HG03159 (cell line): ENCODE results near the gene RPUSD1.
"Not testable (repeated sequence)": the region's sequence is repeated elsewhere in the genome, so short reads cannot be mapped to it uniquely, and the experiment has no call there.

ENCODE experiments used
- ATAC-seq: cut with Tn5 transposase; IDR thresholded peaks from one replicate; pipeline ENCODE4 v1.9.1; 2021; ENCODE audit warnings: mild to moderate bottlenecking, moderate library complexity; ENCODE audit not compliant: unreplicated experiment

Gene RPUSD1

DNA sequence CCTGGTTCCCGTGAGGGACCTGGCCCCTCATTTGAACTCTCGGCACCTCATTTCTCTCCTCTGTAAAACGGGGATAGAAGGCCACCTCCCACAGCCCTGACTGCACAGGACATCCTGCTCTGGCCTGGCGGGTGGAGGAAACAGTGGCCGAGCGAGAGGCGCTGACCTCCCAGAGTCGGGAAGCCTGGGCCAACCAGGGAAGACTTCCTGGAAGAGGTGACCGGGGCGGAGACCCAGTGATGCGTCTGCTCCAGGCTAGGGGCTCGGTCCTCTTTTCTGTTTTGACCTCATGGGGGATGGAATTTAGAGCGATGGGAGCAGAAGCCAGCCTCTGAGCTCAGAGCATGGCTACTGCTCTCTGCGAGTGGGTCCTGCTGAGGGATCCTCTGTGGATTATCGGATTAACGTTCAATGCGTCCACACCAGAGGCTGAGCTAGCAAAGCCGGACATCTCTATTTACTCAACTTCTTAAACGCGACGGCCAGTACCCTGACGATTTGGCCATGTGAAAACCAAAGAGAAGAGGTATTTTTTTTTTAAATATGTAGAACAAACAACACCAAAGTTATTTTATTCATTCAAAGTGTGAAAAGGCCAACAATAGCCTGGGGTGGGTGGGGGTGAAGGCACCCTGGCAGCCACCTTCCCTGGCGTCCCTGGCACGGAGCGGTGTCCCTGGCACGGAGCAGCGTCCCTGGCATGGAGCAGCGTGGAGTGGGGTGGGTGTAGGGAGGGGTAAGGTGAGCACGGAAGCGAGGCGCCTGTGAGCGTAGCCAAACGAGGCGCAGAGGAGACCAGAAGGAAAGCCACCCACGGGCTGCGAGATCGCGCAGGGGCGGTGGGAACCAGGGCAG lies 36.8 kb downstream of the RPUSD1 start:
- no peak for ATAC-seq

DNA sequence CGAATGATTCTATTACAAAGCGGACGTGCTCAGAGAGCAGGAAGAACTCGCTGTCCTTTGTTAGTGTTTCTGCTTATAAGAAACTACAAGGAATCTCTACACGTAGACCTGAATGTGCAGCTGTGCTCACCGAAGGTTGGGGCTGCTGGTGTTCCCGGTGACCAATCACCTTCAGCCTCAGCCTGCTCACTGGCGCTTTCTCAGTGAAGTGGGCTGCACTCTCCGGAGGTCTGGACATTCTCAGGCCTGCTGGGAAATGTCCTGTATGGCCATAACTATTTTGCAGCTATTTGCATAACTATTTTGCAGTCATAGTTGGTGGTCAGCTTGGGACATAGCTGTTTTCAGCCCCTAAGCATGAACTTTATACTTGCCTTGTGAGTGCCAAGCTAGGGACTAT lies 37.7 kb downstream of the RPUSD1 start:
- ATAC-seq: no peak

DNA sequence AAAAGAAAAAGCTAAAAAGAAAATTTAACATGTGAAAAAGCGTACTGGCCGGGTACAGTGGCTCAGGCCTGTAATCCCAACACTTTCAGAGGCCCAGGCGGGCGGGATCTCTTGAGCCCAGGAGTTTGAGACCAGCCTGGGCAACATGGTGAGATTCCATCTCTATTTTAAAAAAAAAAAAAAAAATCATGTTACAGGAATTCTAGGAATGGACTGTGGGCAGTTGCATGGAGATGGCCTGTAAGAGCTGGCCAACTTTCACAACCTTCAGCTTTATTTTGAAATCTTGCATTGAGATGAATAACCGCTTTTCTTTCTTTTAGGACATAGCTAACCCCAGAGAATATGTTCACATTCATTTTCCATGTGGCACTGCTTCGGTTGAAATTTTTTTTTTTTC lies 39.2 kb downstream of the RPUSD1 start:
- ATAC-seq: no peak

DNA sequence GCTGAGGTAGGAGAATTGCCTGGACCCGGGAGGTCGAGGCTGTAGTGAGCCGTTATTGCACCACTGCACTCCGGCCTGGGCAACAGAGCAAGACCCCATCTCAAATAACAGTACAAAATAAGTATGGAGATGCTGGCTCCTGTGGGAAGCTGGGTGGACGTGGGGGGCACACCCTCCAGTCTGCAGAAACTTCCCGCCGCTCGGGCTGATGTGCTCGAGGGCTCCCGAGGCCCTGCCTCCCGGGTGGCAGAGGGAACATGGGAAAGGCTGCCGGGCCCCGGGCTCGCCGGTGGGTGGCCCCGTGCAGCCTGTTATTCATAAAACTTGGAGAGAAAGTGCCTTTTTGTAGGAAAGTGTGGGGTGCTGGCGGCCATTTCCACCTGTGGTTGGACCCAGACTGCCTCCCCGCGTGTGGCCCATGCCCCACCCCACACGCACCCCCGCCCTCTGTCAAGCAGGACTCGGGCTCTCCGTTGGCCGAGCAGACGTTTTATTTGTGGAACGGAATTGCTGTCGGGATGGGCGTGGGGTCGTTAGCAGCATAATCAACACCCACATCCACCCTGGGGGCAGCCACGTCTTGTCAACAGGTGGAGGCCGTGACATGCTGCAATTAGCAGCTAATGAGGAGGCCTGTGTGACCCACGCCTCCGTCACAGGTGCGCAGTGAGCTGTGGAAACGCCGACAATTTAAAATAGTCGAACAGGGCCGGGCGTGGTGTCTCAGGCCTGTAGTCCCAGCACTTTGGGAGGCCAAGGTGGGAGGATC lies 40.0 kb downstream of the RPUSD1 start:
- no peak for ATAC-seq

DNA sequence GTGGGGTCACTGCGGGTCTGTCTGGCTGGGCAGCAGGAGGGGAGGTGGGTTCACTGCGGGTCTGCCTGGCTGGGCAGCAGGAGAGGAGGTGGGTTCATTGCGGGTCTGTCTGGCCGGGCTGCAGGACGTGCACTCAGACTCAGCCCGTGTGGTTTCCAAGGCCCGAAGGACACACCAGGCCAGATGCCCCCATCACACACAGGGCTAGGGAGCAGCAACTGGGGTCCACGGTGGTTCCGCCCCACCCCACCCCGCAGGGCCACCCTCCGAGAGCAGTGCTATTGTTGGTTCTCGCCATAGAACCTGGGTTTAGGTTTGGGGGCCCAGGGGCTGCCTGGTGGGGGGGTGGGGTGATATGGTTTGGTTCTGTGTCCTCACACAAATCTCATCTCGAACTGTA lies 41.5 kb downstream of the RPUSD1 start:
- ATAC-seq: no peak

DNA sequence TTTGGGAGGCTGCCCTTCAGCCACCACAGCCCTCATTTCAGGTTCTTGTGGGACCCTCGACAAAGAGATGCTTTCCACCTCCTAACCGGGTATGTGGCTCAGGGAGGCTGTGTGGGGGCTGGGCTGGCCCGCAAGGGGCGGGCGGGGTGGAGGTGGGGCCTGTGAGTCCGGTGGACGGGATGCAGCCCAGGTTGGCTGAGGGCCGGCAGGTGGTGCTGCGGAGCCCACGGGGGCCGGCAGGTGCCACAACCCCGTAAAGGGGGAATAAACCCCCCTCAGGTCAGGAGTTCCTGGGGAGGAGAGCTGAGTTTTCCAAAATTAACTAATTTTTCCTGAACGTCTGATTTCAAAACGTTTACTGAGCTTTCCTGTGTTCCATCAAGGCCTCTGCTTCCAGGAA lies 42.4 kb downstream of the RPUSD1 start:
- no peak for ATAC-seq

DNA sequence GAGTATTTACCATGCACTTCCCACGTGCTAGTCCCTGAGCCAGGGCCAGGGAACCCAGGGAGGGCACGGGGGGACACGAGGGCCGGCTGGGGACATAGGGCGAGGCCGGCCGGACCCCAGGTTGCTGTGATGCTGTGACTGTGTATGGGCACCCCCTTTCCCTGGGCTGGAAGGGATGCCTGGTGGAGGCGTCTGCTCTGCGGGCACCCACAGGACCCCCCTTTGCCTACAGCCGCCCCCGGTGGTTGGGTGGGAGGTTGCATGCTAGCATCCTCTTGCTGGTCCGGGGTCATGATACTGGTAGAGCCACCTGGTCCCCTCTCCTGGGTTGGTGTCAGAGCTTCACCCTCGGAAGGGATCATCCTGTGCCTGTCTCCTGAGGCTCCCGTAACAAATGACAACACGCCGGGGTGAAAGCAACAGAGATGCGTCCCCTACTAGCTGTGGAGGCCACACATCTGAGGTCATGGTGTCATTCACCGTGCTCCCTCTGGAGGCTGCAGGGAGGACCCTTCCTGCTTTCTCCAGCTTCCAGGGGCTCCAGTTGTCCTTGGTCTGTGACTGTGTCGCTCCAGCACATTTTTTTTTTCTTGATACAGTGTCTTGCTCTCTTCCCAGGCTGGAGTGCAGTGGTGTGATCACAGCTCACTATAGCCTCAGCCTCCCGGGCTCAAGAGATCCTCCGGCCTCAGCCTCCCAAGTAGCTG lies 44.2 kb downstream of the RPUSD1 start:
- no peak for ATAC-seq

DNA sequence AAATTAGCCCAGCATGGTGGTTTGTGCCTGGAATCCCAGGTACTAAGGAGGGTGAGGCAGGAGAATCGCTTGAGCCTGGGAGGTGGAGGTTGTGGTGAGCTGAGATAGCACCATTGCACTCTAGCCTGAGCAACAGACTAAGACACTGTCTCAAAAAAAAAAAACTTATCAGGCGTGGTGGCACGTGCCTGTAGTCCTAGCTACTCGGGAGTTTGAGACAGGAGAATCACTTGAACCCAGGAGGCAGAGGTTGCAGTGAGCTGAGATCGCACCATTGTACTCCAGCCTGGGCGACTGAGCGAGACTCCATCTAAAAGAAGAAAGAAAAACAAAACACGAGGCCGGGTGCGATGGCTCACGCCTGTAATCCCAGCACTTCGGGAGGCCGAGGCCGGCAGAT lies 45.3 kb downstream of the RPUSD1 start:
- ATAC-seq: not testable (repeated sequence)

DNA sequence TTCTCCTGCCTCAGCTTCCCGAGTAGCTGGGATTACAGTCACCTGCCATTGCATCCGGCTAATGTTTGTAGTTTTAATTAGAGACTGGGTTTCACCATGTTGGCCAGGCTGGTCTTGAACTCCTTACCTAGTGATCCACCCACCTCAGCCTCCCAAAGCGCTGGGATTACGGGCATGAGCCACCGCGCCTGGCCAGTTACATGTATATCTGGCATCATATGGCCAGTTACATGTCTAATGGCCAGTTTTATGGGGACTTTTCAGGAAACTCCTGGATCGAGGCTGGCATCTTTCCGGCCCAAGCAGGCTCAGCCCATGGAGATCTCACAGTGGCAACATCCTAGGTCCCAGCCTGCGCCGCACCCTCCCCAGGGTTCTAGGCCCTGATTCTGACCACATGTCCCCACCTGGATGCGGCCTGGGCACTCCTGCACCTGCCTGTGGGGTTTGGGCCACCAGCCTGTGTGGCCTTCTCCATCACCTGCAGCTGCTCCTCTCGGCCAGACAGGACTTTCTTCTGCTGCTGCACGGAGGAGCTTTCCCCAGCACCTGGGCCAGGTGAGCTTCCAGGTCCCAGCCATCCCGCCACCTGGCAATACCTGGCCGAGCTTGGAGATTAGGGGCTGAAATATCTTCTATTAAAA lies 46.1 kb downstream of the RPUSD1 start:
- ATAC-seq: no peak

DNA sequence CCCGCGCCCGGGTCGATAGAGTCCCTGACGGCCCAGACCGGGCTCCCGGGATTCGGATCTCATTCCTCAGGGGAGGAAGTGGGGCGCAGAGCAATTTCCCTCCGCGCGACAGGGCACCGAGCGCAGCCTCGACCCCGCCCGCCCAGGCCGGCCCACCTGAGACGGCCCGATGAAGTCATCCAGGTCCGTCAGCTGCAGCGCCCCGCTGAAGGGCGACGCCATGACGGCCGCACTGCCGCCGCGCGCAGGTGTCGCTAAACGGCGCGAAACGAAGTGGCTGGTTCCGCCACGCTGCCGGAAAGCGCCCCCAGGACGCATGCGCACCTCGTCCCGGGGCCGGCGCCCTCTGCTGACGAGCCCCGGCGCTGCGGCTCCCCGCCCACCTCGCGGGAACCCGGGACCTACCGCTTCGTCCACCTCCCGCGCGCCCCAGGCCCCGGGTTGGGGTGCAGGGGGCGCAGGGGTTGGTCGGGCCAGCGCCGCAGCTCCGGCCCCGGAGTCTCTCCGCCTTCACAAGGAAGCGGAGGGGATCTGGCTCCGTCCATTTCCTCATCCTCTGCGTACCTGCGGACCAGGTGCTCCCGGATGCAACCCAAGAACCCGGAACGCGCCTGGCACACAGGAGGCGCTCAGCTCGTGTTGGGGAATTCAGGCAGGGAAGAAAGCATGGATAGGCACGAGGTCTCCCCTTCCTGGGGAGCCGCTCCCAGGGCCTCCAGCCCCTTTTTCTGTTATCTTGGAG lies 47.2 kb downstream of the RPUSD1 start, which contains the start of gene CIAO3:
TSS of gene CIAO3 (minus strand) at position 234 of the 742 bp plus-strand sequence. CDS start at position 222, 12 bp downstream.
- peak; percentile 86 for ATAC-seq

DNA sequence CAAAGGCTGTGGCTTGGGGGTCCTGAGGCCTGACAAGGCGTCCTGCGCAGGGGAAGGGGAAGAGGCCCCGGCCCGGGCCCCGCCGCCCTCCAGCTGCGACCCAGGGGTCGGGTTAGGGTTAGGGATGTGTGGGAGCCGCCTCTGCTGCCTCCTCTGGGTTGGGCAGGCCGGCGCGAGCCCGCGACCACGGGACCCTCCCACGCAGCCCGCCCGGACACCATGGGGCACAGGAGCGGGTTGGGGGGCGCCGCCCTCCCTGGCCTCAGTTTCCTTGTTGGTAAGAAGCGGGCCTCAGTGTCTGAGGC lies 47.8 kb downstream of the RPUSD1 start:
- peak; percentile 20 for ATAC-seq

DNA sequence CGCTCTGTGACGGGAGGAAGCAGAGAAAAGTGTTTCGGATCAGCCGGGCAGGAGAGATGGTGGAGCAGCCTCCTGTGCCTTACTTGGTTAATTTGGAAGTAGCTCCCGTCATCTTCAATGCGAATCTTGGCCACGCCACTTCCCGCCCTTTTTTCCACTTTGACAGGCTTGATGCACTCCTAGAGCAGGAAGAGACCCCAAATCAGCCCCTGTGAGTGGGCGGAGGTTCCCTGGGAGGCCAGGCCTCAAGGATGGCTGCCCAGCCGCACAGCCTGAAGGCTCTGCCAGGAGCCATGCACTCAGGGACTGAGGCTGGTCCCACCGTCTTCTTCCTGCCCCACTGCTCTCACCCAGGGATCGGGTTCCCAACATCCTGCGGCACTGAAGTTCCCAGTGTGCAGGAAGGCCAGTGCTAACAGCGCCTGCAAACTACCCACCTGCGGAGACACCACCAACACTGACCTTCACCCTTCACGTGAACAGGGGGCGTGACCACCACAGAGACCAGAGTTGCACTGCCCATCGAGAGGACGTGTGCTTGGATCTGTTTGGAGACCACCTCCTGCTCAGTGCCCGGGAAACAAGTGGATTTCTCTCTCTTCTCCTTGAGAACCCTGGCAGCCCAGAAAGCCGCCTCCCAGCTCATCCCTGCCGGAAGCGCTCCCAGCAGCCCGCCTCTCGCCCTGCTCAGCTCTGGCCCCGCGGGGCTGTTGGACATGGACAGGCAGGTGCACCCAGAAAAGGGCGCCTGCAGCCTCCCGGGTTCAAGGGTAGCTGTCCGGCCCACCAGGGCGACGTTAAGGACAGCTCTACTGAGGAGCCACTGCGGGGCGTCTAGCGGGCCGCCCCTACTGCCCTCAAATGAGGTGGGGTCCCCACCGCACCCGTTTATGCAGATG lies 48.4 kb downstream of the RPUSD1 start:
- no peak for ATAC-seq

DNA sequence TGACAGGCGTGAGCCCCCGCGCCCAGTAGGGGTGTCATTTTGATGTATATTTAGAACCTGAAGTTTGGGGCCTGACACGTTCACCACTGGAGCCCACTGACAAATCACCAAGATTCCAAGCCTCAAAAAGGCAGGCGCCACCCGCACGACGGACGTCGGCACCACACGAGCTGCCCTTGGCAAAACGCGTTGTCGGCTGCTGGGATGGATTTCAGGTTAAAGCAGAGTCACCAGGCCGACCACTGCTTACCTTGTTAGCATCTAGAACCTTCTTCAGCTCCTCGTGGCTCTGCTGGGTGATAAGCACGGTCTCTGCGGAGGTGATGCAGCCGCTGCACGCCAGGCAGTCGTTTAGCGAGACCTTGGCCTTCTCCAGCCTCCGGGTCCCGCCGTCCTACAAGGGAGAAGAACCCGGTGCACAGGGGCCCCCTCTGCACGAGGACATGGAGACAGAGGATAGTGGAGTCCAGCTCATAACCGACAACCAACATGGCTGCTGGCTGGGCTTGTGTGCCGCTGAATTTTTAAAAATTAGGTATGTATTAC lies 51.2 kb downstream of the RPUSD1 start:
- ATAC-seq: no peak

DNA sequence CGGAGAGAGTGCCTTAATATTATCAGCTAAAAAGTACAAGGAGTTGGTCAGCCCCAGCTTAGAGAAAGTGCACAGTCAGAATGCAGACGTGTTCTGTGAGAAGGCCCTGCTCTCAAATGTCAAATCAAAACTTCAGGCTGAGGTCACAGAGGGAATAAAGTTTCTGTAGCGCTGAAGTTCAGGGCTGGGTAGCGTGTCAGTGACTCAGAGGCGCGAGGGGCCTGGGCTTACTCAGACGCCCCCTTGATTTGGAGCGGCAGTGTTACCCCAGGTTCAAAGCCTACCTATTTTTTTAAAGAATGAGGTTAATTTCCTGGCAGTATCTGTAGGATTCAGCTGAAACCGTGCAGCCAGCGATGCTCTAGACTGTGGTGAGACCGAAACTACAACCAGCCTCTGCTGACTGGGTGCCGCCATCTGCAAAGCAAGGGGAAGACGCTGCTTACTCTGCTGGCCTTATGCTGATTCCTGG lies 52.2 kb downstream of the RPUSD1 start:
- ATAC-seq: no peak

DNA sequence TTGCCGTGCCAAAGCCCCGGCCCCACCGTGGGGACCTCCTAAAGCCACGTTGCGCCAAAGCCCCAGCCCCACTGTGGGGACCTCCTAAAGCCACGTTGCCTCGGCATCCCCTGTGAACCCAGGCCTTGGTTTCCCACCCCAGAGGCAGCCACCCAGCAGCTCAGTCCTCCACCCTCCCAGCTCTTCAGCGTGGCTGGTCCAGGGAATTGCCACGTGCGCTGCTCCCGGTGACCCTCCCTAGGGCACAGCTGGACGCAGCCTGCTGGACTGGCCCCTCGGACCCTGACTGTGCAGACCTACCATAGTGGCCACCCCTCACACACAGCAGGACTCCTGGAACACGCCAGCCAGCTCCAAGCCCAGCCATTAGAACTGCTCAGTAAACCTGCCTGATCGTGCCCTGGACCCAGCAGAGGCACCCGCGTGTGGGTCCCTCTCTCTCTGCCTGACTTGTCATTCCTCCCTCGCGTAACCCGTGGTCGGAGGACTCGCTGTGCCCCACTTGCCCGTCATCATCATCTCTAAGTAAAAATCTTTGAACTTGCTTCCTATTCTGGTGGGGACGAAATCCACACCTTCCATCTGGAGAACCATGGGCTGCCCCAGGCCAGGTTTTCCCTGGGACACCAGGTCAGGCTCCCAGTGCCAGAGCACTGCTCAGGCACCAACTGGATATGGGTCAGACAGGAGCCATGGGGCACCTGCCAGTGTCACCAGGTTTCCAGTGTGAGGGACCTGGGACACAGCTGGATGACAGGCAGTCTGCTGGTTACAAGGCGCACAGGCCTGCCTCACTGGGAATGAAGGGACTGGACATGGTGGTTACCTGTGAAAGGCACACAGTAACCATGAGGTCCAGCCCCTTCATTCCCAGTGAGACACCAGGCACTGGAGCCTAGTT lies 53.0 kb downstream of the RPUSD1 start:
- ATAC-seq: no peak
